Naive thymus-derived CD8-positive, alpha-beta T cell (primary cell): ENCODE data around the gene MAPK14. TPM values are rescaled to one million over a fixed set of nuclear protein-coding genes. Genes with fewer than 3 reads are reported as not detected.
"Not testable (repeated sequence)": the region's sequence is repeated elsewhere in the genome, so short reads cannot be mapped to it uniquely, and the experiment has no call there.

Source experiments
- ATAC-seq, 2 donors: fragments of 150-1000 bp; cut with Tn5 transposase in 1 of 2; sonication (Bioruptor Pico), chemical (Tn5 transposase) in 1 of 2; 1 replicate in 1 of 2; 2 replicates in 1 of 2; pipeline ENCODE4 v1.10.0; 2021; ENCODE audit warnings: mild to moderate bottlenecking in 2 of 2, moderate library complexity in 2 of 2
- POLR2A ChIA-PET: fragments of 350-600 bp; sonication (Branson Sonifier 250); formaldehyde crosslinking; loops from one replicate; lab custom pipeline; 2021; ENCODE audit warnings: antibody characterized with exemption; lab: Charles Lee
- DNase-seq, 10 donors: peaks; one replicate each; pipeline versions ENCODE4 v3.0.0 to v3.0.0-alpha.2; 2020 to 2022
- H3K27ac Mint-ChIP-seq, 10 donors: one replicate each; pipeline ENCODE4 v1.8.0; 2020 to 2022; ENCODE audit warnings: mild to moderate bottlenecking in 10 of 10, mixed read lengths in 10 of 10, moderate library complexity in 4 of 10, inconsistent platforms in 1 of 10
- H3K27me3 Mint-ChIP-seq, 5 donors: one replicate each; pipeline ENCODE4 v1.8.0; 2021 to 2022; ENCODE audit warnings: mixed read lengths in 5 of 5
- H3K36me3 Mint-ChIP-seq, 3 donors: one replicate each; pipeline ENCODE4 v1.8.0; 2020 to 2022; ENCODE audit warnings: mixed read lengths in 3 of 3, mild to moderate bottlenecking in 2 of 3, inconsistent platforms in 1 of 3
- H3K4me1 Mint-ChIP-seq, 4 donors: one replicate each; pipeline ENCODE4 v1.8.0; 2021 to 2022; ENCODE audit warnings: mixed read lengths in 4 of 4
- H3K4me3 Mint-ChIP-seq, 10 donors: one replicate each; pipeline ENCODE4 v1.8.0; 2020 to 2022; ENCODE audit warnings: mild to moderate bottlenecking in 10 of 10, mixed read lengths in 10 of 10, moderate library complexity in 6 of 10, inconsistent platforms in 1 of 10
- H3K9me3 Mint-ChIP-seq, 9 donors: one replicate each; pipeline ENCODE4 v1.8.0; 2020 to 2022; ENCODE audit warnings: mixed read lengths in 9 of 9, mild to moderate bottlenecking in 3 of 9, inconsistent platforms in 1 of 9, moderate library complexity in 1 of 9
- polyA plus RNA-seq, 3 donors: library from polyadenylated mRNA; unstranded; fragments of 300-500 nt; fragmentation: Illumina TruSeq; gene quantifications; one replicate each; pipeline ENCODE4 v1.2.3, GENCODE V29; 2021
- total RNA-seq, 8 experiments: library from RNA in 2 of 8; stranded (reverse) in 2 of 8; gene quantifications; one replicate each; pipeline ENCODE4 v1.2.3 and lab custom pipeline; 2021 to 2026

MAPK14 gene
- total and polyA plus RNA-seq, 5 experiments from 2014 or later = 38.1 to 56.5 (median 51.5) TPM

GRCh38 chr6:36072681-36073080 lies 45.1 kb downstream of the MAPK14 start:
- no peak overlapping the region for H3K4me3 Mint-ChIP-seq
- H3K9me3 Mint-ChIP-seq = no peaks in the 10 kb centered on the region
- peak overlapping the region in 6 of 10 donors; percentile 4 to 39 (median 22) for H3K27ac Mint-ChIP-seq
- DNase-seq (no peak), ATAC-seq (no peak)
- H3K36me3 Mint-ChIP-seq = peaks cover 0 to 45% (median 3%) of the 10 kb centered on the region in 3 donors
- no peaks in the 10 kb centered on the region for H3K27me3 Mint-ChIP-seq
- POLR2A ChIA-PET = no interaction called here
- peaks cover 13 to 45% (median 31%) of the 10 kb centered on the region in 4 donors for H3K4me1 Mint-ChIP-seq

GRCh38 chr6:36073587-36073986 lies 46.0 kb downstream of the MAPK14 start:
- no peak overlapping the region for H3K4me3 Mint-ChIP-seq
- H3K27me3 Mint-ChIP-seq = no peaks in the 10 kb centered on the region
- ATAC-seq (no peak), DNase-seq (no peak)
- H3K9me3 Mint-ChIP-seq = no peaks in the 10 kb centered on the region
- H3K27ac Mint-ChIP-seq = peak overlapping the region in 6 of 10 donors; percentile 1 to 47 (median 34)
- POLR2A ChIA-PET = no interaction called here
- H3K36me3 Mint-ChIP-seq = peaks cover 0 to 50% (median 3%) of the 10 kb centered on the region in 3 donors
- H3K4me1 Mint-ChIP-seq = peaks cover 6 to 36% (median 22%) of the 10 kb centered on the region in 4 donors

GRCh38 chr6:36075656-36076055 lies 48.0 kb downstream of the MAPK14 start:
- peaks cover 5 to 24% (median 14%) of the 10 kb centered on the region in 4 donors for H3K4me1 Mint-ChIP-seq
- POLR2A ChIA-PET = interaction anchor here (0.9 kb wide), 1 partner anchor 47 kb away, joined by 4 read pairs; no protein-coding TSS in a partner anchor
- H3K36me3 Mint-ChIP-seq = peaks cover 7 to 71% (median 15%) of the 10 kb centered on the region in 3 donors
- H3K9me3 Mint-ChIP-seq = no peaks in the 10 kb centered on the region
- no peaks in the 10 kb centered on the region for H3K27me3 Mint-ChIP-seq
- DNase-seq (peak in 4 of 10 donors; percentile 5 to 34 (median 18)), ATAC-seq (peak in 1 of 2 donors; percentile 62)
- no peak overlapping the region for H3K4me3 Mint-ChIP-seq
- peak overlapping the region in 5 of 10 donors; percentile 5 to 76 (median 36) for H3K27ac Mint-ChIP-seq

- H3K27ac Mint-ChIP-seq = peak overlapping the region in 4 of 10 donors; percentile 5 to 50 (median 22)
- ATAC-seq (no peak), DNase-seq (no peak)
- H3K27me3 Mint-ChIP-seq = no peaks in the 10 kb centered on the region
- no peak overlapping the region for H3K4me3 Mint-ChIP-seq
- no peaks in the 10 kb centered on the region for H3K9me3 Mint-ChIP-seq
- peaks cover 15 to 79% (median 23%) of the 10 kb centered on the region in 3 donors for H3K36me3 Mint-ChIP-seq
- peaks cover 5 to 26% (median 14%) of the 10 kb centered on the region in 4 donors for H3K4me1 Mint-ChIP-seq
- POLR2A ChIA-PET = interaction anchor here (0.9 to 1.1 kb wide), 2 partner anchors 20 to 46 kb away, joined by 3 to 4 read pairs; no protein-coding TSS in a partner anchor
Measured at GRCh38 chr6:36076178-36077063, 48.8 kb downstream of the MAPK14 start.

GRCh38 chr6:36078159-36078558 lies 50.6 kb downstream of the MAPK14 start:
- Mint-ChIP-seq H3K27ac (peak overlapping the region in 3 of 10 donors; percentile 27 to 52 (median 29)), H3K9me3 (peaks cover 0 to 3% (median 0%) of the 10 kb centered on the region in 9 donors), H3K27me3 (no peaks in the 10 kb centered on the region), H3K36me3 (peaks cover 21 to 91% (median 32%) of the 10 kb centered on the region in 3 donors), H3K4me3 (no peak overlapping the region), H3K4me1 (peaks cover 3 to 13% (median 9%) of the 10 kb centered on the region in 4 donors)
- ATAC-seq = no peak
- POLR2A ChIA-PET = no interaction called here
- no peak for DNase-seq

DNA sequence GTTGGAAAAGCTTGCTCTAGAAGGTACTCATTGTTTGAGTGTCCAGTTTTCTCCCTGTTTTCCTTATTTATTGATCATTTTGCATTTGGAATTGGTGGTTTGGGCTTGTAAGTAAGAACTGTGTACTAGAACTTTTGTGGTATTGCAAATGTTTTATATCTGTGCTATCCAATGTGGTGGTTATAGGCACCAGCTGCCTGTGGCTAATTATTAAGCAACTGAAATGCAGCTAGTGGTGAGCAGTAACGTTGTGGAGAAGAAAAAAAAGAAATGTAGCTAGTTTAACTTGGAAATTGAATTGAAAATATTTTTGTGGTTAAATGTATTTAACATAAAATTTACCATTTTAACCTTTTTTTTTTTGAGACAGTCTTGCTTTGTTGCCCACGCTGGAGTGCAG lies 52.0 kb downstream of the MAPK14 start:
- H3K27me3 Mint-ChIP-seq = no peaks in the 10 kb centered on the region
- H3K9me3 Mint-ChIP-seq = peaks cover 0 to 3% (median 0%) of the 10 kb centered on the region in 9 donors
- H3K4me1 Mint-ChIP-seq = peaks cover 3 to 10% (median 5%) of the 10 kb centered on the region in 4 donors
- no peak for ATAC-seq
- peak overlapping the region in 1 of 10 donors; percentile 32 for H3K27ac Mint-ChIP-seq
- peaks cover 21 to 95% (median 45%) of the 10 kb centered on the region in 3 donors for H3K36me3 Mint-ChIP-seq
- H3K4me3 Mint-ChIP-seq = no peak overlapping the region
- DNase-seq = no peak
- POLR2A ChIA-PET = no interaction called here

- no peaks in the 10 kb centered on the region for H3K27me3 Mint-ChIP-seq
- H3K4me3 Mint-ChIP-seq = no peak overlapping the region
- peak overlapping the region in 3 of 10 donors; percentile 3 to 71 (median 31) for H3K27ac Mint-ChIP-seq
- ATAC-seq = no peak
- POLR2A ChIA-PET = no interaction called here
- no peak for DNase-seq
- peaks cover 4 to 15% (median 9%) of the 10 kb centered on the region in 4 donors for H3K4me1 Mint-ChIP-seq
- peaks cover 21 to 73% (median 43%) of the 10 kb centered on the region in 3 donors for H3K36me3 Mint-ChIP-seq
- H3K9me3 Mint-ChIP-seq = peaks cover 0 to 3% (median 0%) of the 10 kb centered on the region in 9 donors
Measured at GRCh38 chr6:36082318-36082717, 54.7 kb downstream of the MAPK14 start.

DNA sequence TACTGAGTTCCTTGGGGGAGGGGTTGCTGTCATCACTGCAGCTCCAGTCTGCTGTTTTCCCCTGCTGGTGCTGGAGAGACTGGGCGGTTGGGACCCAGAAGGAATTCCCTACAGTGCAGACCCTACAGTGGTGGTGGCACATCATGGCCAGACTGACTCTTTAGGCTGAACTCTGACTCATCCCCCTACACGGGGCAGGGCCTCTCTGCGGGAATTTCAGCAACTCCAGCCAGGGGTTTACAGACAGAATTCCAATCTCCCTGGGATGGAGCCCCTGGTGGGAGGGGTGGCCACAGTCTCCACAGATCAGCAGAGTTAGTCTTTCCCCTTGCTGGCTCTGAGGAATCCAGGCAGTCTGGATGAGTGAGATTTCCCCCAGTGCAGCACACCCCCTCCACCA lies 55.8 kb downstream of the MAPK14 start:
- no peak for ATAC-seq
- Mint-ChIP-seq H3K27me3 (no peaks in the 10 kb centered on the region), H3K9me3 (peaks cover 0 to 3% (median 0%) of the 10 kb centered on the region in 9 donors), H3K27ac (no peak overlapping the region), H3K36me3 (peaks cover 21 to 62% (median 43%) of the 10 kb centered on the region in 3 donors), H3K4me3 (no peak overlapping the region), H3K4me1 (peaks cover 4 to 16% (median 9%) of the 10 kb centered on the region in 4 donors)
- DNase-seq = no peak
- POLR2A ChIA-PET = interaction anchor here (2.2 kb wide), 1 partner anchor 56 kb away, joined by 6 read pairs; the partner anchor contains the start of gene MAPK14

GRCh38 chr6:36088204-36088603 lies 60.6 kb downstream of the MAPK14 start:
- H3K9me3 Mint-ChIP-seq, H3K4me3 Mint-ChIP-seq, H3K27me3 Mint-ChIP-seq, ATAC-seq, DNase-seq: not testable (repeated sequence)
- POLR2A ChIA-PET = interaction anchor here (0.7 kb wide), 1 partner anchor 30 kb away, joined by 5 read pairs; no protein-coding TSS in a partner anchor
- H3K27ac Mint-ChIP-seq = peak overlapping the region in 2 of 10 donors; percentile 61 to 84
- H3K4me1 Mint-ChIP-seq = peaks cover 4 to 12% (median 5%) of the 10 kb centered on the region in 4 donors
- H3K36me3 Mint-ChIP-seq = peaks cover 0 to 43% (median 17%) of the 10 kb centered on the region in 3 donors

GRCh38 chr6:36089048-36089447 lies 61.4 kb downstream of the MAPK14 start:
- H3K4me3 Mint-ChIP-seq = no peak overlapping the region
- H3K9me3 Mint-ChIP-seq = no peaks in the 10 kb centered on the region
- H3K36me3 Mint-ChIP-seq = peaks cover 0 to 34% (median 10%) of the 10 kb centered on the region in 3 donors
- no peak for ATAC-seq
- DNase-seq = no peak
- H3K4me1 Mint-ChIP-seq = peaks cover 4 to 12% (median 5%) of the 10 kb centered on the region in 4 donors
- H3K27ac Mint-ChIP-seq = peak overlapping the region in 6 of 10 donors; percentile 14 to 86 (median 40)
- POLR2A ChIA-PET = no interaction called here
- H3K27me3 Mint-ChIP-seq = no peaks in the 10 kb centered on the region

- POLR2A ChIA-PET = interaction anchor here (0.6 to 5.6 kb wide), 9 partner anchors 11 to 381 kb away, joined by 3 to 71 read pairs (median 5); partner anchors contain the start of gene MAPK14
- H3K4me1 Mint-ChIP-seq = peaks cover 7 to 33% (median 23%) of the 10 kb centered on the region in 4 donors
Measured at GRCh38 chr6:36094238-36094637, 66.6 kb downstream of the MAPK14 start.

GRCh38 chr6:36094753-36095496 lies 67.3 kb downstream of the MAPK14 start:
- ATAC-seq = peak; percentile 68 to 82
- POLR2A ChIA-PET = interaction anchor here (0.7 to 5.6 kb wide), 11 partner anchors 9 to 406 kb away, joined by 3 to 71 read pairs (median 3); partner anchors contain the start of genes FKBP5 and MAPK14
- H3K27ac Mint-ChIP-seq = peak overlapping the region; percentile 63 to 92 (median 78)
- no peak overlapping the region for H3K4me3 Mint-ChIP-seq
- H3K36me3 Mint-ChIP-seq = peaks cover 0 to 42% (median 0%) of the 10 kb centered on the region in 3 donors
- peaks cover 11 to 40% (median 30%) of the 10 kb centered on the region in 4 donors for H3K4me1 Mint-ChIP-seq
- DNase-seq = peak; percentile 61 to 86 (median 78)
- H3K9me3 Mint-ChIP-seq = no peaks in the 10 kb centered on the region
- H3K27me3 Mint-ChIP-seq = no peaks in the 10 kb centered on the region

More at GRCh38 chr6:36094238-36094637, 66.6 kb downstream of the MAPK14 start:
- DNase-seq (no peak), ATAC-seq (no peak)
- peak overlapping the region in 8 of 10 donors; percentile 28 to 92 (median 78) for H3K27ac Mint-ChIP-seq
- H3K9me3 Mint-ChIP-seq = no peaks in the 10 kb centered on the region
- no peaks in the 10 kb centered on the region for H3K27me3 Mint-ChIP-seq
- H3K36me3 Mint-ChIP-seq = peaks cover 0 to 45% (median 0%) of the 10 kb centered on the region in 3 donors
- H3K4me3 Mint-ChIP-seq = no peak overlapping the region
